ENCODE results near the gene LARGE1.

Gene LARGE1

DNA sequence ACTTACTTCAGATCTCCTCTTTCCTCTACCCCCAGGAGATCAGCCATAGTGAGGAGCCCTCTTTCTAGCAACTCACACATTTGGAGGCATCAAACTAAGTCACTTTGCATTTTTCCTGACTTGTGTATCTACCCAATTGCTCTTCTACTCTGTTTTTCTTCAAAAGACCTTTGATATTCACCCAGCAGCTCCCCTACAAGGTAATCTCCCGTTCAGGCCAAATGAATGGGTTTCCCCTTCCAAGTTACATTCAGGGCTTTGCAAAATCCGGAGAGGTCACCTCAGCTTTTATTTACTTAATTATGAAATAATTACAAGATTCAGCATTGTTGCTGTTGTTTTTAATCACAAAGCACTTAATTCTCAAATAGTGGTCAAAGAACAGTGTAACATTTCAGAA lies 6.1 kb downstream of the LARGE1 start:
- DNase-seq (ENCODE audit: extremely low read depth in 1 of 2, low read depth in 1 of 2): no peak

DNA sequence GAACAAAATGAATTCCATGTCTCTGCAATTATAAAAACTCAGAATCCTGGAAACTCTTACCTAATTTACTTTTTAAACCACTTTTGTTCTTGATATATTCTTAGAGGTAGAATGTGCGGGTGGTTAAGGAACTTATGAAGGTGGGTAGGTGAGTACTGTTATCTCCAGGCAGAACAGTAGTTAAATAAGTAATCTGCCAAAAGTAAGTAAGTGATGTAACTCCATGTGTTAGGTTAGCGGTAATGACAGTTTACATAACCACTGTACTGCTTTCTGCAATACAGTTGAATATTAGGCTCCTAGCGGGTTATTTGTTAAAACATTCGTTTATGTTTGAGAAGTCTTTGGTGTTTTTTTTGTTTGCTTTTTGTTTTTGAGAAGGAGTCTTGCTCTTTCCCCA lies 7.1 kb downstream of the LARGE1 start:
- no peak for DNase-seq (ENCODE audit: extremely low read depth in 1 of 2, low read depth in 1 of 2)

DNA sequence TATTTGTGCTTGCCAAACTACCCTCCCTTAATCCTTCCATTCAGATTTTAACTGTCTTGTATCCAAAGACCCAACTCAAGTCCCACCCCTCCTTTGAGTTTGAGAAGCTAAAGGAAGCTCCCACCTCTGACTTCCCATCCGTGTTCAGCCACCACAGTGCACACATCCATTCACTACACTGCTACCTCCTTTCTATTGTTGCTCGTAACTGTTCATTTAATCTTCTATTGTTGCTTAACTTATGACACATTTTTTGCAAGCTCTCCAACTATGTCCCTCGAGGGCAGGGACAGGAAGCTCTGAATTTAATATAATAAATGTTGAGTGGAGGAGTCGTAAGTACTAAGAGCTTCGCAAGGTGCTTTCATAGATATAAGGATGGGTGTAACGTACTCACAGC lies 10.4 kb downstream of the LARGE1 start:
- DNase-seq (ENCODE audit: extremely low read depth in 1 of 2, low read depth in 1 of 2): no peak

DNA sequence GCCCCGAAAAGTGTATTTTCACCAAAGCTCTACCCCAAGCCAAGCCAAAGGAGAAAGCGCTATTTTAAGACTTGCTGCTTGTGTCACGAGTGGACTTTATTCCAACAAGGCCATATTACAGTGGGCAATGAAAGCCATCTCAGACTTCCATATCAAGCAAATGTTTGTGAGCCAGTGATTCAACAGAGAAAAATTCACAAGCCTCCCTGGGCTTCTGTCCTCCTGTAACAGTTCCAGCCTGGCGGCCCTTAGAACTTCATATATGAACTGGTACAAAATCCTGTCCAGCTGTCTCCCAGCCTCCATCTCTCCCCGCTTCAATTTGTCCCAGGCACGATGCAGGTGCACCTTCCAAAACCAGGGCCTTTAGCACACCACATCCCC lies 11.2 kb downstream of the LARGE1 start:
- DNase-seq (ENCODE audit: extremely low read depth in 1 of 2, low read depth in 1 of 2): no peak

DNA sequence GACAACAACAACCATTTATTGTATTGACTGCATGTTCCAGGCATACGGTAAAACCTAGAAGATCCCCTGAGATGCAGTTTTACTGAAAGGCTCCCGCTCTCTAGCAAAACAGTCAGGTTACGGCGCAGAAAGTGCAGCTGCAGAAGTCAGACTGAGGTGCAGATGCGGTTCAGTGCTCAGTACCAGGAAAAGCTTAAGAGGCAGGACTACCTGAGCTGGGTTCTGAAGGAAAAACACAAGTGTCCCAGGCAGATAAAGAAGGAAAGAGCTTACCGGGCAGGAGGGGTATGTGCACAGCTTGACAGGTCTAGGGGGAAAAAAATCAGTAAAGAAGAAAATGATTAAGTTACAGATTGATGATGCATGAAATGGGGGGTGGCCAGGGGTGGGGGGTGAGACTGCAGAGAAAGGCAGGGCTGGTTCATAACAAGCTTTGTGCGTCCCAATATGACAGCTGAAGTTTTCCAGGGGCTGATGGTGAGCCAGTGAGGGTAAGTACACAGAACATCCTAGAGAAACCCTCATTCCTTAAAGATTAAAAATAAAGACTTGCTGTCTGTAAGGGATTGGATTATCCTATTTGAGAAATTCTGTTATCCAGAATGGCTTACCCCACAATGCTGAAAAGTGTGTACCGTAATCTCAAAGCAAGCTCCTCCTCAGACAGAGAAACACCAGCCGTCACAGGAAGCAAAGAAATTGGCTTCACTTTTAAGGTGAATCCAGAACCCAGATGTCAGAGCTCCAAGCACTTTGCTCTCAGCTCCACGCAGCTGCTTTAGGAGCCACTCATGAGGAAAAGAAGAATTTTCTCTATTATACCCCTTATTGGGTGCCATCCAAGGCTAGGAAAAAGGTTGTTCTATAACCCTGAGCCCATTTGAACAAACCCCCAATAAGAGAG lies 11.9 kb downstream of the LARGE1 start:
- DNase-seq (ENCODE audit: extremely low read depth in 1 of 2, low read depth in 1 of 2): no peak

DNA sequence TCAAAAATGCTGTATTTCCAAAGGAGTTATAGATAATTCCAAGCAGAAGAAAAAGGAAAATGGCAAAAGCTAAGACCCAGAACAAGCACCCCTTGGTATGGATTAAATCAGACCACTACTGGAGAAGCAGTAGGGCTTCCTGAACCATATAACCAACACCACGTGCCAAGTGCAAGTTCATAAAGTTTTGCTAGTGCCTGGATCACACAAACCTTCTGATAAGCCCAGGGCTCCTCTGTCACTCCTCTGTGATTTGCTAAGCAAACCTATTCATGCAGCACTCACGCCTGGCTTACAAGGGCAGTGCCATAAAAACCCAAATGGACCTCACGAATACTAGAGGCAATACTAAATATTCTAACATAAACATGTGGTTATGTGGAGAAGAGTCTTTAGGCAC lies 13.3 kb downstream of the LARGE1 start:
- no peak for DNase-seq (ENCODE audit: extremely low read depth in 1 of 2, low read depth in 1 of 2)

DNA sequence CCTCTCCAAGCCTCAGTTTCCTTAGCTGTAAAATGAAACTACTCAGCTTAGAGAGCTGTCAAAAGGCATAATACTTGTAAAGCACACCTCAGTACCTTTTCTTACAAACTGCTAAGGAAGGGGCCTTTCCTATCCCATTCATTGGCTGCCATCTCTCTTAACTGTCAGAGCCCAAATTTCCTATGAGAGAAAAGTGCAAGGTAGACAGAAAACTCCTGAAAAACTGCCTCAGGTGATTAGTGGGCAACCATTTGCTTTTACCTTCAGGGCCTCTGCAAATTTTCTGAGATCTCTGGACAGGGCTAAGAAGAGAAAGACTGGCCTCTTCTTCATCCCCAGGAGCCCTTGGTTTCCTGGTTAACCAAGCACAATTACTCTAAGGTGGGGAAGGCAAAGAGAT lies 13.8 kb downstream of the LARGE1 start:
- DNase-seq (ENCODE audit: extremely low read depth in 1 of 2, low read depth in 1 of 2): no peak

DNA sequence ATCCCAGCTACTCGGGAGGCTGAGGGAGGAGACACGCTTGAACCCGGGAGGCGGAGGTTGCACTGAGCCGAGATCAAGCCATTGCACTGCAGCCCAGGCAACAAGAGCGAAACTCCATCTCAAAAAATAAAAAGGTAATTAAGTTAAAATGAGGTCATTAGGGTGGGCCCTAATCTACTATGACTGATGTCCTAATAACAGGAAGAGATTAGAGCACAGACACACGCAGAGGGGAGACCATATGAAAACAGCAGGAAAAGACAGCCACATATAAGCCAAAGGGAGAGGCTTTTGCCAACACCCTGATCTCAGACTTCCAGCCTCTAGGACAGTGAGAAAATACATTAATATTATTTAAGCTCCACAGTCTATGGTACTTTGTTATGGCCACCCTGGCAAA lies 17.3 kb downstream of the LARGE1 start:
- DNase-seq (ENCODE audit: extremely low read depth in 1 of 2, low read depth in 1 of 2): no peak

DNA sequence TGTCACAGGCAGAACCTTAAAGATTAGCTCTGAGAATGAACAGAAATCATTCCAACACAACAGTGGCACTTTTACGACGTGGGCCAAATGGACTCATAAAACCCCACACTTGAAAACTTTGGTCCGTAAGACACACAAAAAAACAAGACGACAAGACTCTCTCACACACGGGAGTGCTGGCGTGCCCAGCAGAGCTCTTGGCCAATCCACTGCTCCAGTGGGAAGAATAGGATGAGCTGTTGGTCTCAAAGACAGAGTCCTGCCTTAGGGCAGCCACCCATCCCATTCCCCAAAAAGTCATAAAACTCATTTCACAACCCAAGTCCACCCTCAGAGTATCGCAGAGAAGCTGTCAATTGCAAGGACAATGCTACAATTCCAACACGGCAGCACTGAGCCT lies 18.2 kb downstream of the LARGE1 start:
- DNase-seq (ENCODE audit: extremely low read depth in 1 of 2, low read depth in 1 of 2): no peak

DNA sequence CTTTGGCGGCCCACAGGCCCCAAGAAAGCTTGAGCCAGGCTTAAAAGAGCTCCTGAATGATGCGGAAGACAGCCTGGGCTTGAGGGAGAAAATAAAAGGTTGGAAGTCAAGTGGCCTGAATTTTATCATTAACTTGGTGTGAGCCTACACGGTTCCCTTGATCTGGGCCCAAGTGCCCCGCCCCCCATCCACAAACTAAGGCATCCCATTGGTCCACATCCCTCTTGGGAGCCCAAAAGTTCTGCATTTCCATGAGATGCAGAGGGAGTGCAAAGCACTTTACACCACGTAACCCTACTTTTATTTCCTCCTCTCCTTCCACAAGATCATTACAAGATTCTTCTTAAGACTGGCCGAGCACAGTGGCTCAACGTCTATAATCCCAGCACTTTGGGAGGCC lies 22.2 kb downstream of the LARGE1 start:
- no peak for DNase-seq (ENCODE audit: extremely low read depth in 1 of 2, low read depth in 1 of 2)

DNA sequence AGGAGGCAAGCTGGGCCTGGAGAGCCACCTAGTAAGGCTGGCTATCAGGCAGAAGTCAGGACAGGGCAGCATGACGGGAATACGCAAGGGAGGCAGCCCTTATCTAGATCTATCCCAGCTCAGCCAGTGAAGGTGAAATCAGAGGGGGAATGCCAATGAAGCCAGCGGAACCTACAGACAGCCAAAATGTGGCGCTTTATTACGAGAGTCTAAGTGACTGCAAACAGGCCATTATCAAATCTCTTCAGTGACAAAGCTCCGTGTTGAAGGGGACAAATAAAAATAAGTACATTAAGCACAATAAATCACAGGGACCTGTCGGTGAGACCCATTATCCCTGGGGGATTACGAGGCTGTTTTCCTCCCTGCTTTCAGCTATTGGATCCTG lies 22.8 kb downstream of the LARGE1 start:
- no peak for DNase-seq (ENCODE audit: extremely low read depth in 1 of 2, low read depth in 1 of 2)

DNA sequence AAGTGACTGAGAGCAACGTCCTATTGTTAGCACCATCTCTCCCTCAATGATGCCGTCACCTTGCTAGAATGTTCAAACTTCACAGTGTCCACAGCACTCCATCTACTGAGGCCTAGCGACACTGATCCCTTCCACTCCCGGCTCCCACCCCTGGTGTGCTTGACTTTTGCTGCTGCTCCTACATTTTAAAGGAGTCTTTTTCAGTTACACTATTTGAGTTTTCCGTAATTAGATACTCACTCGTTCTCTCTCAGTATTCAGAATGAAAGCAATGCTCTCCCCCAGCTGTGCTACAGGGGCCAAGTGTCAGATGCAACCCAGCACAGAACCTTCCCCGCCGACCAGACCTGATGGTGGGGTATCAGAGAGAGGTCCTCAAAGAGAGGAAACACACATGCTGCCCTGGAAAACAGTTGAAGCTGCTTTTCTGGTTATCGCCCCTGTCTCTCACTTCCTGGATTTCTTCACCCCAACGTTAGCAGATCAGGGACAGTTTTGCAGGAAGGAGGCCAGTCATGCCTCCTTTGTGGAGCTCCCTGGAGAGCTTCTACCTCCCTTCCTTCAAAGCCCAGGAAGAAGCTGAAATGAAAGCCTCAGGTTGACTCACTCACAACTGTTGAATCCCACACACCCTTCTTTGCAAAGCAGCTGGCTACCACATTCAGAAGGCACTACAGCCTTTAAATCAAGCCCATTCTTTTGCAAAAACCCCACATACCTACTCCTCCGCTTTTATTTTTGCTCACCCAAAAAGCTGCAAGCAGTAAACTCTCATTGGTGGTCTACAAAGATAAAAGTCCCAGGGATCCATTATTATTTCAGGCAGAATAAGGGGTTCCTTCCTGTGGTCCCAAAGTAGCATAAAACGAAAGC lies 23.5 kb downstream of the LARGE1 start:
- no peak for DNase-seq (ENCODE audit: extremely low read depth in 1 of 2, low read depth in 1 of 2)

DNA sequence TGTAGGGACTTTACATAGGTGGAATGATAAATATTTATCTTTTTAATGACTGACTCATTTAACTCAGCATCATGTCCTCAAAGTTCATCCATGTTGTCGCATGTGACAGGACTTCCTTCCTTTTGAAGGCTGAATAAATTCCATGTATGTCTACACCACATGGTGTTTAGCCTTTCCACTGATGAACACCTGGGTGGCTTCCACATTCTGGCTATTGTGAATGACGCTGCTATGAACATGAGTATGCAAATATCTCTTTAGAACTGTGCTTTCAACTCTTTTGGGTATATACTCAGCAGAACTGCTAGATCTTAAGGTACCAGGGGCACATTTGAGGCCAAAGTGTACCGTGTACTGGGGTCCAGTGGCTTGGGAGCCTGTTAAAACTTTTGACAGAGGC lies 24.1 kb downstream of the LARGE1 start:
- DNase-seq (ENCODE audit: extremely low read depth in 1 of 2, low read depth in 1 of 2): no peak

DNA sequence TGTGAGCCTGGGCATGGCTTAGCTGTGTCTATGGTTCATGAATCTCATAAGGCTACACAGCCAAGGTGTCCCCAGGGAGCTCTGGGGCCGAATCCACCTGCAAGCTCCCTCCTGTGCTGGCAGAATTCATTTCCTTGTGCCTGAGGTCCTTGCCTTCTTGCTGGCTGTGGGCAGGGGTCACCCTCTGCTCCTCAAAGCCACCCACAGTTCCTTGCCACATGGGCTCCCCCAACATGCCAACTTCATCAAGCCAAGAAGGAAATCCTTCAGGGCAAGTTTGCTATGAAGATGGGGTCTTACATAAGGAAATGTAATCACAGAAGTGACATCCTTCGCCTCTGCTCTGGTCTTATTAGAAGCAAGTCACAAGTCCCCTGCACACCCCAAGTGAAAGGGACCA lies 24.8 kb downstream of the LARGE1 start:
- DNase-seq (ENCODE audit: extremely low read depth in 1 of 2, low read depth in 1 of 2): no peak

DNA sequence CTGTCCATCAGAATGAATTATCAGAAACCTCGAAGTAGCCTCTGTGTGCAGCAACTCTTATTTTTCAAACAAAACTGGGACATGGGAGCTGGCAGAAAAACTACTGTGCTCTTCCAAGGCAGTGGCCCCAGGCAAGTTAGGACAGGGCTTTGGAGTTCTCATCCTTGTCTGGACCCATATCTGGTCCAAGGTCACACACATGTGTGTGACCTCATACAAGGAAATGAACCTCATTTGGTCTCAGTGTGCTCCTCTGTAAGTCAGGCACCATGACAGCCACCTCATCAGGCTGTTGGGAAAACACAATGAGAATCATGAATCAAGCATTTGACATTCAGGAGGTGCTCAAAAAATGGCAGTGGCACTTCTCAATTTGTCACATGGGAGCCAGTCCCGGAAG lies 25.8 kb downstream of the LARGE1 start:
- no peak for DNase-seq (ENCODE audit: extremely low read depth in 1 of 2, low read depth in 1 of 2)

DNA sequence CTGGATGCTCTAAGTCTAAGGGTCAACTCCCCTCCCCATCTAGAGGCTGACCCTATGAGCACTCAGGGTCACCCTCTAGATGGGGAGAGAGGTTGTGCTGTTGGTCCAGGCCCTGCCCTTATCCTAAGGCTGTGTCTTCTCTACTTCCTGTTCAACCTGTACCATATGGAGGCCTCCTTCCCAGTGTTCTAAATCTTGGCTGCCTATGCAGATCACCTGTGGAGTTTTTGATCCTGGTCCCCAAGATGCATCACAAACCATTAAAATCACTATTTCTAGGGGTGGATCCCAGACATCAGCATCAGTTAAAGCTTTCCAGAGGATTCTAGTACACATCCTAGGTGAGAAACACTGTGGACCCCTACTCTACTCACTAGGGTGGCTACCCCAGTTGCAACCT lies 26.2 kb downstream of the LARGE1 start:
- DNase-seq (ENCODE audit: extremely low read depth in 1 of 2, low read depth in 1 of 2): no peak

DNA sequence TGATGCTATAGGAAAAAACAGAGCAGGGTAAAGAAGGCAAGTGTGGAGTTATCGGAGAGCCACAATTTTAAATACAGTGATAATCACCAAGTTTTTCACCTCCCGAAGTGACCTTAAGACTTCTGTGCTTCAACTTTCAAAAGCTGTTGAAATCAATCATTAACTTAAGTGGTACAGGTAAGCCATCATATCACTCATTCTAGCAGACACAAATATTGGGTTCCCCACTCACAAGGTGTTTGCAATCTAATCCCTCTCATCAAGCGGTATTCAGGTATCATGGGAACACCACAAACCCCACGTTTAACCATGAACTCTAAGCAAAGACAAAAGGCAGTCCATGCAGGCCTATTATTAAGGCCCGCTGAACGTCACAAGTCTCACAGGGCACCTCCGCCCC lies 26.8 kb downstream of the LARGE1 start:
- no peak for DNase-seq (ENCODE audit: extremely low read depth in 1 of 2, low read depth in 1 of 2)

DNA sequence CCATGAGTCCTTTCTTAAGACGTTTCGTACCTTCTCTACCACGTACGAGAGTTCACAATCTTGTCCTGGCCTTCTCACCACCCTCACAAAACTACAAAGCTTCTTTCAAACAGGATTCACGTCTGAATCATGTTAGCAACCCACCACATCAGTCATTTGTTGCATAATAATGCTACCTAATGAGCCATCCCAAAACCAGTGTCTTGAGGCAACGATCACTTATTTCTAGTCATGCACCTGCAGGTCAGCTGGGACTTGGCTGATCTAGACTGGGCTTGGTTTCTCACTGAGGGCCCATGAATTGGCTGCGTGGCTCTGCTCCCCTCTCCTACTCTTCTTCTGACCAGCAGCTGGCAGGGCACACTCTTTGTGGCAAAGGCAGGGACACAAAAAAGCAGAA lies 28.3 kb downstream of the LARGE1 start:
- DNase-seq (ENCODE audit: extremely low read depth in 1 of 2, low read depth in 1 of 2): no peak

DNA sequence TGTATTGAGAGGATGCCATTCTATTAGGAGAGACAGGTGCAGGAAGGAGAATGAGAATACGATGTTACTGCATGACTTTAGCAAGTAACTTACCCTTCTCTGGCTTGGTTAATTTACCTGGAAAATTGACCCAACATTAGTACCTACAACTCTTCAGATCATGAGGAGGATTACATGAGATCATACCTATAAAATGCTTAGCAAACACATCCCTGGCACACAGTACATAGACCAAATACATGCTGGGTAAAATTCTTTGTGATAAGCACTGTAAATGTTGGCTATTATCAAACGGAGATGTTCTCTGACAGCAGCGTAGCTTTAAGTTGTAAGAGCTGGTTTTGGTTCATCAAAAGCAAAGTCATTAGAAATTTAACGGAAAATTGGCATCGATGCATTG lies 28.8 kb downstream of the LARGE1 start:
- no peak for DNase-seq (ENCODE audit: extremely low read depth in 1 of 2, low read depth in 1 of 2)

DNA sequence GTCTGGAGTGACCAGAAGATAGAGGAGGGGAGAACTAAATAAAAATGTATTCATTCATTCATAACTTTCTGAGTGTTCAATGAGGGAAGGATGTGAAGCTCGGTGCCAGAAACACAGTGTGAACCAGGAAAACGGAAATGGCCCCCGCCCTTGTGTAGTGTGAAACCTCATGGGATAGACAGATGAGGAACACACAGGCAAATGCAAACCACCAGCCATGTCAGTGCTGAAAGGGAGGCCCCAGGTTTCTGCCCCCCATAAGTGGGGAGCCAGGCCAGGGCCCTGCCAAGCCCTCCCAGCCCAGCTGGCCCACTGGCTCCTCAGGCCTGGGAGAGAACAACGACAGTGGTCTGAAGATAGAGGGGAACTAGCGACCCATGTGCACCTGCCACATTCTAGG lies 30.5 kb downstream of the LARGE1 start:
- DNase-seq (ENCODE audit: extremely low read depth in 1 of 2, low read depth in 1 of 2): no peak

DNA sequence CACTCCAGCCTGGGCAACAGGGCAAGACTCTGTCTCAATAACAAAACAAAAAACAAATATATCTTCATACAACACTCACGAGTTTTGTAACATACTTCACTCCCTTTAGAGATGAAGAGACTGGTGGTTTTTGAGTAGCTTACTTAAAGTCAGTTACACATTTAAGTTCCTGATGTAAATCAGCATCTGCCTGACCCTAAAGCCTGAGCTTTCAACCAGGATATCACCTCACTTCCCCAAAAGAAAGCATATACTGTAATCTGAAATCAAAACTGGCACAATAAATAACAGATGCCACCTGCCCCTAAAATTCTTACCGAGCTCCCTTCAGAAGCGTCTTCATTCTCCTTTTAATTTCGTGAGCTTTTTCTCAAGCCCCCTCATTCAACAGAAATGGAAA lies 31.5 kb downstream of the LARGE1 start:
- DNase-seq (ENCODE audit: extremely low read depth in 1 of 2, low read depth in 1 of 2): no peak

DNA sequence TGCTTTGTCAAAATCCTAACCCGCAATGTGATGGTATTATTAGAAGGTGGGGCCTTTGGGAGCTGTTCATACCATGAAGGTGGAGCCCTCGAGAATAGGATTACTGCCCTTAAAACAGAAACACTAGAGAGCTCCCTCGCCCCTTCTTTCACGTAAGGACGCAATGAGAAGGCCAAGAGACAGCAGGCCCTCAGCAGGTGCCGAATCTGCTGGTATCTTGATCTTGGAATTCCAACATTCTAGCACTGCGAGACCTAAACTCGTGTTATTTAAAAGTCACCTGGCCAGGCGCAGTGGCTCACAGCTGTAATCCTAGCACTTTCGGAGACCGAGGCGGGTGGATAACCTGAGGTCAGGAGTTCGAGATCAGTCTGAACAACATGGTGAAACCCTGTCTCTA lies 33.1 kb downstream of the LARGE1 start:
- DNase-seq (ENCODE audit: extremely low read depth in 1 of 2, low read depth in 1 of 2): no peak
